GM18520 (cell line): Measurements from ENCODE around the gene ATP6V1G1.

Source experiments
- ATAC-seq: cut with Tn5 transposase; IDR thresholded peaks from one replicate; pipeline ENCODE4 v1.9.1; 2021; ENCODE audit not compliant: unreplicated experiment

The ATP6V1G1 gene

GRCh38 chr9:114611516-114612271, 24.1 kb downstream of the ATP6V1G1 start:
- ATAC-seq, result peak; percentile 28

GRCh38 chr9:114612272-114612923, 24.8 kb downstream of the ATP6V1G1 start:
- no peak for ATAC-seq

GRCh38 chr9:114613087-114613486, 25.5 kb downstream of the ATP6V1G1 start:
- ATAC-seq, result no peak

- no peak for ATAC-seq
Measured at GRCh38 chr9:114613919-114614318, 26.4 kb downstream of the ATP6V1G1 start.

- ATAC-seq, result no peak
Measured at GRCh38 chr9:114614373-114614772, 26.8 kb downstream of the ATP6V1G1 start.

GRCh38 chr9:114616684-114617520, 29.3 kb downstream of the ATP6V1G1 start:
- peak; percentile 50 for ATAC-seq

GRCh38 chr9:114619191-114619761, 31.7 kb downstream of the ATP6V1G1 start:
- ATAC-seq, result peak; percentile 33

- no peak for ATAC-seq
Measured at GRCh38 chr9:114621561-114621960, 34.0 kb downstream of the ATP6V1G1 start.

- ATAC-seq, result no peak
Measured at GRCh38 chr9:114621975-114622609, 34.5 kb downstream of the ATP6V1G1 start.

- ATAC-seq, result no peak
Measured at GRCh38 chr9:114624677-114625076, 37.1 kb downstream of the ATP6V1G1 start.

- ATAC-seq, result no peak
Measured at GRCh38 chr9:114626415-114627020, 38.9 kb downstream of the ATP6V1G1 start.

- ATAC-seq, result no peak
Measured at GRCh38 chr9:114627553-114627952, 40.0 kb downstream of the ATP6V1G1 start.

GRCh38 chr9:114629563-114630090, 42.1 kb downstream of the ATP6V1G1 start:
- ATAC-seq, result no peak

- ATAC-seq, result no peak
Measured at GRCh38 chr9:114631166-114631565, 43.6 kb downstream of the ATP6V1G1 start.

- no peak for ATAC-seq
Measured at GRCh38 chr9:114633438-114634089, 46.0 kb downstream of the ATP6V1G1 start.

- no peak for ATAC-seq
Measured at GRCh38 chr9:114634387-114634786, 46.8 kb downstream of the ATP6V1G1 start.

- ATAC-seq, result no peak
Measured at GRCh38 chr9:114638404-114638803, 50.8 kb downstream of the ATP6V1G1 start.

- ATAC-seq, result no peak
Measured at GRCh38 chr9:114641967-114642366, 54.4 kb downstream of the ATP6V1G1 start.

- no peak for ATAC-seq
Measured at GRCh38 chr9:114643001-114643400, 55.4 kb downstream of the ATP6V1G1 start.

- ATAC-seq, result no peak
Measured at GRCh38 chr9:114643896-114644295, 56.3 kb downstream of the ATP6V1G1 start.
